Gastrocnemius medialis (tissue), 4 donors: Measurements from ENCODE around the gene ATPAF1. TPM values are rescaled to one million over a fixed set of nuclear protein-coding genes. Genes with fewer than 3 reads are reported as not detected.
"Not testable (repeated sequence)": the region's sequence is repeated elsewhere in the genome, so short reads cannot be mapped to it uniquely, and the experiment has no call there.

Source experiments
- ATAC-seq, 2 donors: fragments of 150-250 bp; one replicate each; pipeline ENCODE4 v1.9.1; 2016
- DNase-seq, 2 donors: peaks; one replicate each; pipeline ENCODE4 v3.0.0-alpha.2; 2019
- H3K27ac ChIP-seq, 4 donors: fragments of 200-600 bp; sonication (generic); 1 replicate in 1 of 4; 2 replicates in 3 of 4; pipeline ENCODE4 v1.5.1; 2016 to 2018; ENCODE audit warnings: mild to moderate bottlenecking in 2 of 4, moderate library complexity in 1 of 4
- H3K27me3 ChIP-seq, 3 donors: fragments of 200-600 bp; sonication (generic) in 2 of 3; 1 replicate in 1 of 3; 2 replicates in 2 of 3; pipeline versions ENCODE4 v1.5.1 to v1.6.0; 2016 to 2019; ENCODE audit warnings: mild to moderate bottlenecking in 1 of 3, moderate library complexity in 1 of 3
- H3K36me3 ChIP-seq, 2 donors: fragments of 200-600 bp; sonication (generic) in 1 of 2; one replicate each; pipeline ENCODE4 v1.5.1; 2017 to 2018
- H3K4me1 ChIP-seq, 2 donors: fragments of 200-600 bp; sonication (generic) in 1 of 2; one replicate each; pipeline ENCODE4 v1.5.1; 2016 to 2017; ENCODE audit warnings: mild to moderate bottlenecking in 2 of 2
- H3K4me3 ChIP-seq, 4 donors: fragments of 200-600 bp; sonication (generic) in 3 of 4; 1 replicate in 1 of 4; 2 replicates in 3 of 4; pipeline ENCODE4 v1.5.1; 2016 to 2019; ENCODE audit warnings: mild to moderate bottlenecking in 2 of 4
- H3K9me3 ChIP-seq, 3 donors: fragments of 200-600 bp; sonication (generic) in 2 of 3; 1 replicate in 1 of 3; 2 replicates in 2 of 3; pipeline ENCODE4 v1.5.1; 2016 to 2019
- POLR2A ChIP-seq, 2 donors: fragments of 450-650 bp; IDR thresholded peaks; one replicate each; pipeline ENCODE4 v1.6.1; 2017; ENCODE audit warnings: antibody characterized with exemption in 2 of 2, mild to moderate bottlenecking in 2 of 2, moderate library complexity in 2 of 2
- in situ Hi-C, 4 donors: fragments of 200-750 bp; cut with MboI; loops; one replicate each; pipeline versions ENCODE4 v1.15.0 to v1.8.0; 2017; ENCODE audit warnings: low sequenced_read_pairs in 4 of 4
- intact Hi-C: fragments of 100-400 bp; cut with DNase I; formaldehyde crosslinking; loops from one replicate; pipeline ENCODE4 v1.15.1; 2023; ENCODE audit warnings: low total_unique reads
- total RNA-seq, 4 donors: library from RNA; depleted of rRNA; stranded (reverse); fragments of >200 nt; gene quantifications; one replicate each; pipeline versions ENCODE4 v1.1.0 to v1.2.3, GENCODE V29; 2016
- TF ChIP-seq, protein P1 (sequence below), 5 experiments: fragments of 450-650 bp in 3 of 5; fragments of 200-600 bp in 2 of 5; sonication (generic) in 2 of 5; IDR thresholded peaks in 4 of 5; conservative IDR thresholded peaks in 1 of 5; 1 replicate in 4 of 5; 2 replicates in 1 of 5; pipeline ENCODE4 v1.5.1; 2016 to 2019; ENCODE audit warnings: antibody characterized with exemption in 5 of 5, mild to moderate bottlenecking in 3 of 5, moderate library complexity in 3 of 5

ATPAF1 gene
- total RNA-seq, 4 donors from 2014 or later: 76.6 to 173 (median 135) TPM

- TF ChIP-seq POLR2A (IDR thresholded peaks at IDR 0.05): no peak
- TF ChIP-seq, protein P1, sequence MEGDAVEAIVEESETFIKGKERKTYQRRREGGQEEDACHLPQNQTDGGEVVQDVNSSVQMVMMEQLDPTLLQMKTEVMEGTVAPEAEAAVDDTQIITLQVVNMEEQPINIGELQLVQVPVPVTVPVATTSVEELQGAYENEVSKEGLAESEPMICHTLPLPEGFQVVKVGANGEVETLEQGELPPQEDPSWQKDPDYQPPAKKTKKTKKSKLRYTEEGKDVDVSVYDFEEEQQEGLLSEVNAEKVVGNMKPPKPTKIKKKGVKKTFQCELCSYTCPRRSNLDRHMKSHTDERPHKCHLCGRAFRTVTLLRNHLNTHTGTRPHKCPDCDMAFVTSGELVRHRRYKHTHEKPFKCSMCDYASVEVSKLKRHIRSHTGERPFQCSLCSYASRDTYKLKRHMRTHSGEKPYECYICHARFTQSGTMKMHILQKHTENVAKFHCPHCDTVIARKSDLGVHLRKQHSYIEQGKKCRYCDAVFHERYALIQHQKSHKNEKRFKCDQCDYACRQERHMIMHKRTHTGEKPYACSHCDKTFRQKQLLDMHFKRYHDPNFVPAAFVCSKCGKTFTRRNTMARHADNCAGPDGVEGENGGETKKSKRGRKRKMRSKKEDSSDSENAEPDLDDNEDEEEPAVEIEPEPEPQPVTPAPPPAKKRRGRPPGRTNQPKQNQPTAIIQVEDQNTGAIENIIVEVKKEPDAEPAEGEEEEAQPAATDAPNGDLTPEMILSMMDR (IDR thresholded peaks at IDR 0.05 in 4 of 5, conservative IDR thresholded peaks at IDR 0.05 in 1 of 5): no peak
- no peaks in the 10 kb centered on the region for H3K27me3 ChIP-seq
- H3K27ac ChIP-seq: no peak overlapping the region
- no peaks in the 10 kb centered on the region for H3K9me3 ChIP-seq
- peaks cover 0 to 80% of the 10 kb centered on the region in 2 donors for H3K36me3 ChIP-seq
- intact Hi-C loops (no loop called here), in situ Hi-C loops (no loop called here)
- ATAC-seq (no peak), DNase-seq (no peak)
- H3K4me1 ChIP-seq: no peaks in the 10 kb centered on the region
- no peak overlapping the region for H3K4me3 ChIP-seq
Measured at GRCh38 chr1:46654012-46654411, 14.2 kb downstream of the ATPAF1 start.

DNA sequence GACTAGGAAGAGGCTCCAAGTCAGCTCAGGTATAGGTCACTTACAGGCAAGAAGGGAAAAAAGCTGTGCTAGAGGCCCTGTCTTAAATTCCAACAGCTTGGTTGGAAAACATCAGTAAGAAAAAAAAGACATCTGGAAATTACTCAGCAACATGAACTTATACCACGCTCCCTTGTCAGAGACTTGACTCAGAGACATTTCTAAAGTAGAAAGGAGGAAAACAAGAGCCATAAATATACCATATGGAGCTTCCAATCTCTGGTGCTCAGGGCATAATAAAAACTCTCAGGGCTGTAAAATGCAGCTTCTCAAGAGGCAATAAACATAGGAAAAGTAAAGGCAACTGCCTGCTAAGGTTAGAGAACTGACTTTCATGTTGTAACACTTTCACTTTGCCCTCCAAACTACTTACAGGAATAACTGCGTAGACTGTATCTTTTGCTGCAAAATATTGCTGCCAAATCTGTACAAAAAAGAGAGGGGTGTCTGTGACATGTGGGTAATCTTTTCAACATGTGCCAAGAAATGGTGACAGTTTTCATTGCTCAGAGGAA, 14.7 kb downstream of the ATPAF1 start:
- Histone ChIP-seq H3K9me3 (no peaks in the 10 kb centered on the region), H3K36me3 (peaks cover 0 to 81% of the 10 kb centered on the region in 2 donors), H3K27ac (no peak overlapping the region), H3K4me3 (no peak overlapping the region), H3K4me1 (no peaks in the 10 kb centered on the region), H3K27me3 (no peaks in the 10 kb centered on the region)
- TF ChIP-seq POLR2A (IDR thresholded peaks at IDR 0.05): no peak
- TF ChIP-seq, protein P1 (IDR thresholded peaks at IDR 0.05 in 4 of 5, conservative IDR thresholded peaks at IDR 0.05 in 1 of 5): no peak
- in situ Hi-C loops: no loop called here
- ATAC-seq: no peak
- intact Hi-C loops: no loop called here
- no peak for DNase-seq

GRCh38 chr1:46652321-46653100, 15.7 kb downstream of the ATPAF1 start:
- no peaks in the 10 kb centered on the region for H3K4me1 ChIP-seq
- peaks cover 0 to 81% of the 10 kb centered on the region in 2 donors for H3K36me3 ChIP-seq
- no peak for ATAC-seq
- no peaks in the 10 kb centered on the region for H3K27me3 ChIP-seq
- TF ChIP-seq POLR2A (IDR thresholded peaks at IDR 0.05): no peak
- TF ChIP-seq, protein P1 (IDR thresholded peaks at IDR 0.05 in 4 of 5, conservative IDR thresholded peaks at IDR 0.05 in 1 of 5): no peak
- DNase-seq: no peak
- no peak overlapping the region for H3K4me3 ChIP-seq
- in situ Hi-C loops: no loop called here
- intact Hi-C loops: no loop called here
- no peak overlapping the region for H3K27ac ChIP-seq
- H3K9me3 ChIP-seq: no peaks in the 10 kb centered on the region

- peaks cover 0 to 77% of the 10 kb centered on the region in 2 donors for H3K36me3 ChIP-seq
- H3K27me3 ChIP-seq, ATAC-seq, H3K27ac ChIP-seq, DNase-seq, intact Hi-C loops, in situ Hi-C loops, H3K9me3 ChIP-seq, H3K4me1 ChIP-seq, H3K4me3 ChIP-seq: not testable (repeated sequence)
Measured at GRCh38 chr1:46651152-46651551, 17.0 kb downstream of the ATPAF1 start.

- Histone ChIP-seq H3K27me3 (no peaks in the 10 kb centered on the region), H3K4me3 (no peak overlapping the region), H3K9me3 (no peaks in the 10 kb centered on the region), H3K27ac (no peak overlapping the region), H3K4me1 (no peaks in the 10 kb centered on the region), H3K36me3 (peaks cover 0 to 72% of the 10 kb centered on the region in 2 donors)
- ATAC-seq (no peak), DNase-seq (no peak)
- in situ Hi-C loops (no loop called here), intact Hi-C loops (no loop called here)
- no peak for TF ChIP-seq POLR2A (IDR thresholded peaks at IDR 0.05)
- TF ChIP-seq, protein P1 (IDR thresholded peaks at IDR 0.05 in 4 of 5, conservative IDR thresholded peaks at IDR 0.05 in 1 of 5): no peak
Measured at GRCh38 chr1:46650491-46650890, 17.7 kb downstream of the ATPAF1 start.
